ENCODE data around the gene RNF183.

RNF183 gene, protein sequence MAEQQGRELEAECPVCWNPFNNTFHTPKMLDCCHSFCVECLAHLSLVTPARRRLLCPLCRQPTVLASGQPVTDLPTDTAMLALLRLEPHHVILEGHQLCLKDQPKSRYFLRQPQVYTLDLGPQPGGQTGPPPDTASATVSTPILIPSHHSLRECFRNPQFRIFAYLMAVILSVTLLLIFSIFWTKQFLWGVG

DNA sequence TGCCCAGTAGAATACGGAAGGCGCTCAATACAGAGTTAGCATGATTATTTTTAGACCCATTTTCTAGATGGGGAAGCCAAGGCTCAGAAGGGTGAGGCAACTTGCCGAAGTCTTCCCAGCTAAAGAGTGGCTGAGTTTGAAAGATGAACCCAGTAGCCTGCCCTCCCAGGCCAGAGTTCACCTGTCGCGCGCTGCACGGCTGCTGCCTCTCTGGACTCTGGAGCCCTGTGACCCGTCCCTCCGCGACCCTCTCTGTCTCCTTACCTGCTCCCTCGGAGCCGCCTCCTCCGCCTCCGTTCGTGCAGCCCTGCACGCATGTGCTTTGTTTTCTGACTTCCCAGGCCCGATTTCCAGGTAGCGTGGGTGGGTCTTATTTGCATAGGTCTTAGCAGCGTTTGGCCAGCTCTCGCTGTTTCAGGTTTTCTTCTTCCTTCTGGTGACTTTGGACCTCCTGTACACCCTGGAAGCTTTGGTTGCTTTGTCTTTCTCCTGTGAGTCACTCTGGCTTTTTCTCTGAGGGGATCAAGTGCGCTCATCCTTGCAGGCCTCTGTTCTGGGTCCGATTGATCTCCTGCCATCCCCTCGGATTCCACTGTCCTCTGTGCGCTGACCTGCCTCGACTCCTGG, at the start of gene RNF183:
Gene RNF183, minus strand, starts transcription at position 585 of the 627 bp plus-strand sequence. CDS start 5,192 bp downstream, outside the sequence.
- DNase-seq, result no peak
- in situ Hi-C loops (cut with MboI; ENCODE audit: low pct_unique_long_range_greater_than_20kb, low sequenced_read_pairs), result no loop called here

DNA sequence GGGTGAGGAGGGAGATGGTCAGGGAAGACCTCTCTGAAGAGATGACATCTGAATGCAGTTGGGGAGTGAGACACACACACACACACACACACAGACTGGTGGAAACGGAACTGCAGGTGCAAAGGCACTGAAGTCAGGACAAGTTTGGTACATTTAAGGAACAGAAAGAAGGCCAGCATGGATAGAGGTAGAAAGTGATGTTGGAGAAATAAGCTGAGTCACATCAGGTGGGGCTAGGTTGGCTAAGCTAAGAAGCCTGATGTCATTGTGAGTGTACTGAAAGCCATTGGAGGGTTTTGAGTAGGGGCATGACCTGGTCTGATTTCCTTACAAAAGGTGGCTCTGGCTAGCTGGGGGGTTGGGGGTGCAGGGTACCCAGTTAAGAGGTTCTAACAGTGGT, 49.2 kb upstream of the RNF183 start:
- no peak for DNase-seq
- in situ Hi-C loops (cut with MboI; ENCODE audit: low pct_unique_long_range_greater_than_20kb, low sequenced_read_pairs), result no loop called here

DNA sequence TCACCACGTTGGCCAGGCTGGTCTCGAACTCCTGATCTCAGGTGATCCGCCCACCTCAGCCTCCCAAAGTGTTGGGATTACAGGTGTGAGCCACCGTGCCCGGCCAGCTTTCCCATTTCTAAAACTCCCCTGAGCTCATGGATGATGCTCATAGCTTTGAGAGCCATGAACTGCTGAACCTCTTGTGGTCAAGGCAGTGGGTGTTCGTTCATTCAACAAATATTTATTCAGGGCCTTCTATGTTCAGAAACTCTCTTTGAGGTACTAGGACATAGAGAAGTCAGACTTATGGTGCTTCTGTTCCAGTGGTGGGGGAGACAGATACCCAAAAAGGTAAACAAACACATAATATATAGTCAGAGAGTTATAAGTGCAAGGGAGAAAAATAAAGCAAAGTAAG, 48.8 kb upstream of the RNF183 start:
- in situ Hi-C loops (cut with MboI; ENCODE audit: low pct_unique_long_range_greater_than_20kb, low sequenced_read_pairs), result no loop called here
- no peak for DNase-seq

DNA sequence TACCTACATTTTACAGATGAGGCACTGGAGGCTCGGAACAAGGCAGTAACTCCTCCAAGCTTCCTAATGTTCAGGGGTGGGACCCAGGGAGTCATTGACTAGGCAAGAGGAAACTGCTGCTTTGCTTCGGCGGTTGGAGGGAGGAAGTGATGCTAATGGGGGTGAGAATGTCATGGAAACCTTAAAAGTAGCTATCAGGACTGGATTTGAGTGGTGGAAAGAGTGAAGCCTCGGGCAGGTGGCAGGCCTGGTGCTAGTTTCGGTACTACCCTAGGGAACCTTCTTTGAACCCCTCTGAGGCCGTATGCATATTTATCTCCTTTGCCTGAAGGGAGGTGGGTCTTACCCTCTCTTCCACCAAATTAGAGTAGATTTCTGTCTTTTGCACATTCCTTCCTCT, 47.8 kb upstream of the RNF183 start:
- peak; percentile 87 for DNase-seq
- in situ Hi-C loops (cut with MboI; ENCODE audit: low pct_unique_long_range_greater_than_20kb, low sequenced_read_pairs), result no loop called here

DNA sequence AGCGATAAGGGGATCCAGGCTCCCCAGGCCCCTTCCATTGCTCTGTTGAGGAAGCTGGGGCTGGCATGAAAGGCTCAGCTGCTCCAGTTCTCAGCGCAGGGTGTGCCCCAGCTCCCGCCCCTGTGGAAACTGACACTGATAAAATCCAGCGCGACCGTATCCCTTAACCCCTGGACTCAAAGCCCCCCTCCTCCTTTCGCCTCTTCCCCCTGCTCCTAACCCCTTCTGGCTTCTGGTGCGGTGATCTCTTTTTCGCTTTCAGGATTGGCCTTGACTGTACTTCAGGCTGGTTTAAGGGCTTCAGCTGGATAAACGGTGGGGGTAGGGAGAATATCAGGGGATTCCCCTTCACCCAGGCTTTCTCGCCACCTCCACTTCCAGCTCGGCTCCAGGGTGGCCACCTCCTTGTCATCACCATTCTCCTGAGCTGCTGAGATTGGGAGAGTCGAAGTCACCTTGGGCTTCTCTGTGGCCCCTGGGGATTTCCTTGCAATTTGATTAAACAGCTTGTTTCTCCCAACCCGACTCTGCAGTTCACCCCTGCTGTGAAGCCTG, 47.0 kb upstream of the RNF183 start:
- in situ Hi-C loops (cut with MboI; ENCODE audit: low pct_unique_long_range_greater_than_20kb, low sequenced_read_pairs), result no loop called here
- no peak for DNase-seq

DNA sequence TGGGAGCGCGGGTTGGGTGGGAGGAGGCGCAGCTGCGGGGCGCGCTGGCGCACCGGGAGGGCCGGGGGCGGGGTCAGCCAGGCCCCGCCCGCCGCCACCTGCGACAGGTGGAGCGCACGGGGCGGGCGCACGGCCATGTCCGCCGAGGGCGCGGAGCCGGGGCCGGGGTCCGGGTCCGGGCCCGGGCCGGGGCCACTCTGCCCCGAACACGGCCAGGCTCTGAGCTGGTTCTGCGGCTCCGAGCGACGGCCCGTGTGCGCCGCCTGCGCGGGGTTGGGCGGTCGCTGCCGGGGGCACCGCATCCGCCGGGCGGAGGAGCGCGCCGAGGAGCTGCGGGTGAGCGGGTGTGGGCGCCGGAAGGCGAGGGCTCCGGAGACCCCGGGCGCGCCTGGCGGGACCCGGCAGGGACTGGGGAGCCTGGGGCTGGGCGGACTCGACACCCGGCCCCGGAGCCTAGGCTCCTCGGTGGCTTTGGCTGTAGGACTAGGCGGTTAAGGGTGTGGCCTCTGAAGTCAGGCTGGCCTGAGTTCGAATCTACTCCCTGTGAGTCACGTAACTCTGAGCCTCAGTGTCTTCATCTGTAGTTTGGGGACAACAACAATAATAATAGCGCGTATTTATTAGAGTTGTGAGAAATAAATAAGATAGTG, 46.4 kb upstream of the RNF183 start, which contains the start of gene BSPRY:
Gene BSPRY, plus strand, starts transcription at position 97 of the 650 bp plus-strand sequence. Its CDS starts 39 bp downstream, at position 136.
- in situ Hi-C loops (cut with MboI; ENCODE audit: low pct_unique_long_range_greater_than_20kb, low sequenced_read_pairs), result no loop called here
- DNase-seq, result peak; percentile 44

DNA sequence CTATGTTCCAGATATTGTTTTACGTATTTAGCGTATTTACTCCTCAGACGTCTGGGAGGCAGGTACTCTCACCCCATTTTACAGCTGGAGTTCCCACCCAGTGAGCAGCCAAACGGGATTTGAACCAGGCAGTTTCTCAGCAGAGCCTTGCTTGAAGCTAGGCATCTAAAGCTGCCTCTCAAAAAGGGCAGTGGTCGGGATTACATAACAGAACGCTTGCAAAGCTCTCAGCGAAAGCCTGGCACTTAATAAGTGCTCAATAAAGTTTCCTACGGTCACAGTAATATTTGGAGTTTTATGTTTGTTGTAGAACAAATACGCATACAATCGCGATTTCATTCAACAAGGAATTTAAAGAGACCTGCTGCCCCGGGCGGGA, 45.9 kb upstream of the RNF183 start:
- in situ Hi-C loops (cut with MboI; ENCODE audit: low pct_unique_long_range_greater_than_20kb, low sequenced_read_pairs), result no loop called here
- no peak for DNase-seq

DNA sequence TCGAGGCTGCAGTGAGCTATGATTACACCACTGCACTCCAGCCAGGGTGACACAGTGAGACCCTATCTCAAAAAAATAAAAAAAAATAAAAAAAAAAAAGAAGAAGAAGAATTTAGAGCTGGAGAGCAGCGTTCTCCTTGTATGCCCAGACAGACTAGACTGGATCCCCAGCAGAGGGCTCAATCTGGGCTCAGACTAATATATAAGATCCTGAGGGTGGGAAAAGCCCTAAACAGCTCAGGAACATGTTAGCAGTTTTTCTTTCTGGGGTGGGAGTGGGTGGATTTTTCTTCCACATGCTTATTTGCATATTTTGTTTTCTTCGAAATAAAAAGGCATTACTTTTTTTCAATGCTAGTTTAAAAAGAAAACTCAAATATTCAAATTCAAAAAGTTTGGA, 45.3 kb upstream of the RNF183 start:
- no peak for DNase-seq
- in situ Hi-C loops (cut with MboI; ENCODE audit: low pct_unique_long_range_greater_than_20kb, low sequenced_read_pairs), result no loop called here

DNA sequence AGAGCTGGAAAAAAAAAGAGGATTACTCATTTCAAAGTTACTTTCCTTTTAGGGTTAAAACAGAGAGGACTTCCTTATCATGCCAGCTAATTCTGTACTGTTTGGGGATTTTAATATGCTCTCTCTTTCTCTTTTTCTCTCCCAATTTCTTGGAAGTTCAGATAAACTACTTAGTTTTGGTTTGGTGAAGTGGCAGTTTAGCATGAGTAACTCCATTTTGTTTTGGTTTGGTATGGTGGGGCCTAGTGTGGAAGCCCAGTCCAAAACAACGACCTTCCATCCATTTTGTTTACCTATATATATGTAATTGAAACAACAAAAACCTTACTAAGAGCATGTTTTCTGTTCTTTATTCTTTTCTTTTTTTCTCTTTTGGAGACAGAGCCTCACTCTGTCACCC, 42.5 kb upstream of the RNF183 start:
- in situ Hi-C loops (cut with MboI; ENCODE audit: low pct_unique_long_range_greater_than_20kb, low sequenced_read_pairs), result no loop called here
- no peak for DNase-seq

DNA sequence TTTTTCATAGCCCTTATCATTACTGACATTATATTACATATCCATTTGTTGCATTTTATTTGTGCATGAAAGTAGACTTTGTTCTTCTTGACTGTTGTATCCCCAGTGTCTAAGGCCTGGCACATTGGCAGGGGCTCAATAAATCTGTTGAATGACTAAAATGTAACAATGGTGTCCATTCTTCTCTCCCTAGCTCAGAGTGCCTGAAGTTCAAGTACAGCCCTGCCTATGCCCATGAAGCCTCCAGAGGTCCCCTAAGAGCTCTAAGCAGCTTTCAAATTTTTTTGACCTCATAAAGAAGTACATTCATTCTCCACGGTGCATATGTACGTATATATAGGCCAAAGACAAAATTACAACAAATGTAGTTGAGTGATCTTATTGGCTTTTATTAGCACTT, 42.0 kb upstream of the RNF183 start:
- no peak for DNase-seq
- in situ Hi-C loops (cut with MboI; ENCODE audit: low pct_unique_long_range_greater_than_20kb, low sequenced_read_pairs), result no loop called here

DNA sequence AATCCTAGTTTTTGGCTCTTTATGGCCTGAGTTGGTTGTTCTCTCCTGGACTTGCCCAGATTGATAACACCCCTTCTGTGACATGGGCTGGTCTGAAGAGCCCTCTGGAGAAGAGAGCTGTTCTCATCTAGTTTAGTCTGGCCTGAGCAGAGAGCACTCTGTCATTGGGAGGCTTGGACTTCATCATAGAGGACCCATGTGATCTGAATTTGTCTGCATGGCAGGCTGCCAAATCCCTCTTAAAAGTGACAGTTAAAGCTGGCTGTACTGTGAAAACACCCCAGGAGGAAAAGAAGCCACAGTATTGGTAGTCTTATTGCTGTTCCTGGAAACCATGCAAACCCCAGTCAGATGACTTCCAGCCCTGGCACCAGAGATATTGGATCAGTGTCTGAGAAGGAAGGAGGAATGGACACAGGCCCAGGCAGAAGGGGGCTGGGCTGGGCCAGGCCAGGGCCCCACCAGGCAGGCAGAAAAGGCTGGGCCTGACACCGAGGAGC, 40.6 kb upstream of the RNF183 start:
- peak; percentile 83 for DNase-seq
- in situ Hi-C loops (cut with MboI; ENCODE audit: low pct_unique_long_range_greater_than_20kb, low sequenced_read_pairs), result no loop called here

DNA sequence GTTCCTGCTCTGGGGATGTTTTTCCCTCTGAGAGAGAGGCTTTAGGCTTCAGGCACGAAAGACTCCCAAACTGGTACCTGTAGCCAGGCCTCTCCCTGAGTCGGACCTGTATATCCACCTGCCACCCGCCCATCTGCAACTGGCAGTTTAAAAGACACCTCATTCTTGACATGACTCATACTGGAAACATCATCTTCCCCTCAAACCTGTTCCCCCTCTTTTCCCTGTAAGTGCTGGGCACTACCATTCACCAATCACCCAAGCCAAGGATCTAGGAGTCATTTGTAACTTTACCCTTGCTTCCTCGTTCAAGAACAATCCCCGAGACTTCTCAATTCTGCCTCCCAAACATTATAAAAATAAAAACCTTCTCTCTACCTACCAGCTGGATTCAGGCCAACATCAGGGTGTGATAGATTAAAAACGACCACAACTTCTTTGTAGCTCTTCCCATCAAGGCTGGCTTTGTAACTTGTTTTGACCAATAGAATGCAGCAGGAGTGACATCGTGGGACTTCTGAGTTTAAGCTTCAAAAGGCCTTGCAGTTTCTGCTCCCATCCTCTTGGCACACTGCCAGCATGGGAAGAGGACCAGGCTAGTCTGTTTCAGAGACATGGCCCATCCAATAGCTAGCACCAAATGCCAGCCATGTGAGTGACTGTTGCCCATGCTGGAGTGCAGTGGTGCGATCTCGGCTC, 38.7 kb upstream of the RNF183 start:
- peak; percentile 12 for DNase-seq
- in situ Hi-C loops (cut with MboI; ENCODE audit: low pct_unique_long_range_greater_than_20kb, low sequenced_read_pairs), result no loop called here

DNA sequence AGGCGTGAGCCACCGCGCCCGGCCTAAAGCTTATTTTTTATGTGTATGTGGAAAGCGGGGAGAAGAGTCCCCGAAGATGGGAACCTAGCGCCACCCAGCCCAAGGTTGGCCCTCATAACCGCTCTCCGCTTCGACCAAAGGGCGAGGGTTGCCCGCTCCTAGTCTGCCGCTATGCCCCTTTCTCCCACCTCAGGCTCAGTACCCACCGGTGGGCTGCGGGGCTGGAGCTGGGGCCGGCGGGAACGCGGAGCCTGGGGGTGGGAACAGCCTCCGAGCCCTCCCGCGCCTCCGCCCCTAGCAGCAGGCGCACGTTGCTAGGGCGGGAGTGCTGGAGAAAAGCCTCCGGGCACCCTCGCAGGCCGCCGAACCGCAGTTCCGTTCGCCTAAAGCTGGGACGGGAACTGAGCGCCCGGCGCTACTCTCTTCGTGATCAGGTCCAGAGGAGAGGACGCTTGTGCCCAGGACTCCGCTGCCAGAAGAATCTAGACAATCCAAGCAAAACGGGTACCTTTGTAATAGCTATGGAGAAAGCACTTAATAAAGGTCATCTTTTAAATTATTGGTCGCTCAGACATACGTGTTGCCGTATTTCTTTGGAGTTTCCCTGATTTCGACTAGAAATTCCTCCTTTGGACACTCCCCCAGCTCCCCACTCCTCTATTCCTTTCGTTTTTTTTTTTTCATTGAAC, 37.0 kb upstream of the RNF183 start, which contains the start of gene WDR31:
Gene WDR31, minus strand, starts transcription at position 265 of the 689 bp plus-strand sequence. CDS start 8,253 bp downstream, outside the sequence.
- peak; percentile 89 for DNase-seq
- in situ Hi-C loops (cut with MboI; ENCODE audit: low pct_unique_long_range_greater_than_20kb, low sequenced_read_pairs), result no loop called here

DNA sequence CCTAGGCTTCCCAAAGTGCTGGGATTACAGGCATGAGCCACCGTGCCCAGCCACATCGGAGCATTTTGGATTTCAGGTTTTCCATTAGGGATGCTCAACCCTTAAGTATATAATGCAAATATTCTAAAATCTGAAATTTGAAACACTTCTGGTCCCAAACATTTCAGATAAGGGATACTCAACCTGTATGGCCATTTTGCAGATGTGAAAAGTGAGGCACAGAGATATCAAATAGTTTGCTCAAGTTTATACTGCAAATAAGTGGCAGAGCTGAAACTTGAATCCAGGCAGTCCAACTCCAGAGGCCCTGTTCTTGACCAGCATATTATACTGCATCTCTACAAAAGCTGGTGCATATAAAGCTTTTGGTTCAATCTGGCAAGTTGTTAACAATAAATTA, 34.5 kb upstream of the RNF183 start:
- DNase-seq, result no peak
- in situ Hi-C loops (cut with MboI; ENCODE audit: low pct_unique_long_range_greater_than_20kb, low sequenced_read_pairs), result no loop called here

DNA sequence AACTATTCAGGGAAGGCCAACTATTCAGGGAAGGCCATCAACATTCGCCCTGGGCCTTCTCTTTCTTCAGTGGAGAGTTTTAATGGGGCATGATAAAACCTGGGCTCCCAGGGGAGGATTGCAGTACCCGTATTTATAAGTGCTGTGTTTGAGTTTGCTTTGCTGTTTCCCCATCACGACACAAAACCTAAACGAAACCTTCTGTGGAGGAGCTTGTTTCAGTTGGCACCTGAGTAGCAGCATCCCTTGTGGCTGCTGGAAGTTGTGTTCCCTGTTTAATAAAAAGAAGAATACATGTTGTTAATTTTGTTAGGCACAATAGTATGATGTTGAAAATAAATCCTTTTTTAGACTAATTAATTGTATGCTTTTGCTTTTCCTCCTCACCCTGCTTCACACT, 28.6 kb upstream of the RNF183 start:
- in situ Hi-C loops (cut with MboI; ENCODE audit: low pct_unique_long_range_greater_than_20kb, low sequenced_read_pairs), result no loop called here
- DNase-seq, result no peak

DNA sequence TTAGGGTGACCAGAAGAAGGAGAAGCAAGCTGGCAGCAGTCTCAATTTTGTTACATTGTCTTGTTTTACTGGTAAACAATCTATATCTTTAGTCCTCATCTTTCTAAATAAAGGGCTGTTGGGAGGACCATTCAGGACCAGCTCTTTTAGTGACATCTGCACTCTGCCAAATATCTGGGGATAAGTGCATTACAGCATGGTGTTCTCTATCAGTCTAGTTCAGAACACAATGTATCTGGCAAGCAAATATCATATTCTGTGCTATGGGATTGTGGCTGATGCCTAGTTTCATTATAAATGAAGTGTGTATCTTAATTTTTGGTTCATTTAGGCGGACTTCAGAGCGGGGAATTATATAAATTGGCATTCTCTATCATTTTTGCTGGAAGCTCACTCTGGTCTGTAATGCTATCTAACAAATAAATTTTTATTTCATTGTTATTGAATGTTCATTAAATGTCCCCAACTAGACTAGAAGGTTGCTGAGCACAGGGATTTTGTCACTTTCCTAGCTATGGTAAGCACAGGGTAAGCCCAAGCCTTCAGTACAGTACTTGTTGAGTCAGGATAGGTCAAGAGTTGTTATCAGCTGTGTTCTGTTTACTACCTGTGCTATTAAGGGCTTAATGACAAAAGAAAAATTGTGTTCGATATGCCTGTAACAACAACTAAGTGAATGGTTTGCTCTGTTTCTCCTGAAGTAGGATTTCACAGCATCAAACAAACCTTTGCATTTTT, 25.0 kb upstream of the RNF183 start:
- no peak for DNase-seq
- in situ Hi-C loops (cut with MboI; ENCODE audit: low pct_unique_long_range_greater_than_20kb, low sequenced_read_pairs), result no loop called here

DNA sequence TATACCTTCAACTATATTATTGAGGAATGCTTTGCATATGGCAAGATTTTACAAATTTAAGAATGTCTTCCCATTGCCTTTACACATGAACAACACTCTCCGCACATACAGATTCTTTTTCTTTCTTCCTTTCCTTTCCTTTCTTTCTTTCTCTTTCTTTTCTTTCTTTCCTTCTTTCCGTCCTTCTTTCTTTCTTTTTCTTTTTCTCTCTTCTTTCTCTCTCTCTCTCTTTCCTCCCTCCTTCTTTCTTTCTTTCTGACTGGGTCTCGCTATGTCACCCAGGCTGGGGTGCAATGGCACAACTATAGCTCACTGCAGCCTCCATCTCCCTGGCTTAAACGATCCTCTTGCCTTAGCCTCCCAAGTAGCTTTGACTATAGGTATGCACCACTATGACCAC, 23.1 kb upstream of the RNF183 start:
- no peak for DNase-seq

DNA sequence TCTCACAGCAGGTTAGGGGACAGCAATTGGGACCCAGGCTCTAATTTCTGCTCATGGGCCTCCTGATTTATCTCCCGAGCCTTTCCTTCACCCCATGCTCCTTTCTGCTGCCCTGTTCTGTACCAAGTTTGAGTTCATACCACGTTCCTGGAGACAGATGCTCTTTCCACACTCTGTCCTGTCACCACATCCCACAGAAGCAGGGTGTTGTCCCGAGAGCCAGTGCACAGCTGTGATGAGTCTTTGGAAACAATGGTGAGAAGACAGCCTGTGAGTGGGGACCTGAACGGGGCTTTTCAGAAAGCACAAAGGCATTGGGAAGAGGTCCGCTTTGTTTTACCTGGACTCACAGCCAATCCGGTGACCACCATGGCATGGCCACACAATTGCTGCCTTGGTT, 19.5 kb upstream of the RNF183 start:
- in situ Hi-C loops (cut with MboI; ENCODE audit: low pct_unique_long_range_greater_than_20kb, low sequenced_read_pairs), result no loop called here
- DNase-seq, result no peak

More for the DNA sequence above, 23.1 kb upstream of the RNF183 start:
- in situ Hi-C loops (cut with MboI; ENCODE audit: low pct_unique_long_range_greater_than_20kb, low sequenced_read_pairs), result no loop called here

All from KBM-7 (cell line).